GM12872 (cell line): ENCODE data around the gene PSMA4.

ENCODE experiments used
- CTCF ChIP-seq: IDR thresholded peaks from 3 replicates; pipeline ENCODE4 v1.5.1; 2011; ENCODE audit warnings: low read depth, mild to moderate bottlenecking, low read length, moderate library complexity; ENCODE audit not compliant: insufficient read depth

The PSMA4 gene

GRCh38 chr15:78573416-78573815 is 33.2 kb downstream of the PSMA4 start:
- no peak for TF ChIP-seq CTCF

- no peak for TF ChIP-seq CTCF
Measured at GRCh38 chr15:78574944-78575343, 34.7 kb downstream of the PSMA4 start.

GRCh38 chr15:78597583-78597982 is 57.3 kb downstream of the PSMA4 start:
- TF ChIP-seq CTCF, result no peak

GRCh38 chr15:78598348-78598747 is 58.1 kb downstream of the PSMA4 start:
- no peak for TF ChIP-seq CTCF

- no peak for TF ChIP-seq CTCF
Measured at GRCh38 chr15:78599189-78599588, 58.9 kb downstream of the PSMA4 start.
